ENCODE results near the gene ETV1. TPM values are rescaled to one million over a fixed set of nuclear protein-coding genes. Genes with fewer than 3 reads are reported as not detected.

ETV1 gene
- total RNA-seq, 1 experiment from 2014 or later = 0.52 TPM

- BruUV-seq (replicated peaks) = no TSS peak
Measured at GRCh38 chr7:13860734-13861133, 128.7 kb downstream of the ETV1 start.

GRCh38 chr7:13856012-13856411, 133.5 kb downstream of the ETV1 start:
- BruUV-seq (replicated peaks) = no TSS peak

More at GRCh38 chr7:13860734-13861133, 128.7 kb downstream of the ETV1 start:
- no peak for TF ChIP-seq CTCF (IDR thresholded peaks at IDR 0.05; ENCODE audit: insufficient read depth in 1 of 2, low read depth in 1 of 2, low read length in 1 of 2, severe bottlenecking in 1 of 2, unreplicated experiment in 1 of 2)
- CTCF ChIA-PET = no interaction called here
- H3K9me3 Mint-ChIP-seq (ENCODE audit: unreplicated experiment) = no peaks in the 10 kb centered on the region
- H3K4me3 Mint-ChIP-seq (ENCODE audit: unreplicated experiment) = no peak overlapping the region
- no peak overlapping the region for H3K27ac Mint-ChIP-seq (ENCODE audit: unreplicated experiment)
- POLR2A ChIA-PET = no interaction called here
- no peaks in the 10 kb centered on the region for H3K36me3 ChIP-seq (ENCODE audit: control insufficient read depth, insufficient read depth, low read length)
- H3K9me3 ChIP-seq = no peaks in the 10 kb centered on the region
- intact Hi-C loops (cut with micrococcal nuclease; ENCODE audit: unreplicated experiment) = no loop called here
- H3K4me1 Mint-ChIP-seq (ENCODE audit: low read depth, unreplicated experiment) = no peaks in the 10 kb centered on the region
- no peak for DNase-seq
- no peaks in the 10 kb centered on the region for H3K4me1 ChIP-seq
- no peak overlapping the region for H3K4me3 ChIP-seq (ENCODE audit: low read depth, low read length)
- H3K27me3 ChIP-seq (replicated peaks; ENCODE audit: control insufficient read depth, insufficient read depth, low read length) = no peaks in the 10 kb centered on the region
- no peaks in the 10 kb centered on the region for H3K36me3 Mint-ChIP-seq (ENCODE audit: insufficient read depth, unreplicated experiment)
- peaks cover 16% of the 10 kb centered on the region for H3K27me3 Mint-ChIP-seq (ENCODE audit: insufficient read depth, unreplicated experiment)

GRCh38 chr7:13852281-13852968, 137.0 kb downstream of the ETV1 start:
- Histone ChIP-seq H3K27me3 (replicated peaks; ENCODE audit: control insufficient read depth, insufficient read depth, low read length) (no peaks in the 10 kb centered on the region), H3K36me3 (ENCODE audit: control insufficient read depth, insufficient read depth, low read length) (no peaks in the 10 kb centered on the region), H3K4me3 (ENCODE audit: low read depth, low read length) (no peak overlapping the region), H3K4me1 (no peaks in the 10 kb centered on the region), H3K9me3 (no peaks in the 10 kb centered on the region)
- ChIA-PET POLR2A (no interaction called here), CTCF (no interaction called here)
- BruUV-seq (replicated peaks) = no TSS peak
- no peak for TF ChIP-seq CTCF (IDR thresholded peaks at IDR 0.05; ENCODE audit: insufficient read depth in 1 of 2, low read depth in 1 of 2, low read length in 1 of 2, severe bottlenecking in 1 of 2, unreplicated experiment in 1 of 2)
- Mint-ChIP-seq H3K27me3 (ENCODE audit: insufficient read depth, unreplicated experiment) (peaks cover 5% of the 10 kb centered on the region), H3K27ac (ENCODE audit: unreplicated experiment) (no peak overlapping the region), H3K4me1 (ENCODE audit: low read depth, unreplicated experiment) (no peaks in the 10 kb centered on the region), H3K9me3 (ENCODE audit: unreplicated experiment) (no peaks in the 10 kb centered on the region), H3K36me3 (ENCODE audit: insufficient read depth, unreplicated experiment) (no peaks in the 10 kb centered on the region), H3K4me3 (ENCODE audit: unreplicated experiment) (no peak overlapping the region)
- intact Hi-C loops (cut with micrococcal nuclease; ENCODE audit: unreplicated experiment) = no loop called here
- no peak for DNase-seq

More at GRCh38 chr7:13856012-13856411, 133.5 kb downstream of the ETV1 start:
- no peaks in the 10 kb centered on the region for H3K4me1 ChIP-seq
- no peak overlapping the region for H3K4me3 ChIP-seq (ENCODE audit: low read depth, low read length)
- H3K36me3 Mint-ChIP-seq (ENCODE audit: insufficient read depth, unreplicated experiment) = no peaks in the 10 kb centered on the region
- no peak overlapping the region for H3K4me3 Mint-ChIP-seq (ENCODE audit: unreplicated experiment)
- peaks cover 7% of the 10 kb centered on the region for H3K27me3 Mint-ChIP-seq (ENCODE audit: insufficient read depth, unreplicated experiment)
- H3K27ac Mint-ChIP-seq (ENCODE audit: unreplicated experiment) = no peak overlapping the region
- no peaks in the 10 kb centered on the region for H3K9me3 Mint-ChIP-seq (ENCODE audit: unreplicated experiment)
- CTCF ChIA-PET = no interaction called here
- POLR2A ChIA-PET = no interaction called here
- no peaks in the 10 kb centered on the region for H3K9me3 ChIP-seq
- no peak for DNase-seq
- no peaks in the 10 kb centered on the region for H3K4me1 Mint-ChIP-seq (ENCODE audit: low read depth, unreplicated experiment)
- no peaks in the 10 kb centered on the region for H3K36me3 ChIP-seq (ENCODE audit: control insufficient read depth, insufficient read depth, low read length)
- intact Hi-C loops (cut with micrococcal nuclease; ENCODE audit: unreplicated experiment) = no loop called here
- no peaks in the 10 kb centered on the region for H3K27me3 ChIP-seq (replicated peaks; ENCODE audit: control insufficient read depth, insufficient read depth, low read length)
- no peak for TF ChIP-seq CTCF (IDR thresholded peaks at IDR 0.05; ENCODE audit: insufficient read depth in 1 of 2, low read depth in 1 of 2, low read length in 1 of 2, severe bottlenecking in 1 of 2, unreplicated experiment in 1 of 2)

Measured in Caco-2 (cell line).